Measurements from ENCODE around the gene GRIA1.

DNA sequence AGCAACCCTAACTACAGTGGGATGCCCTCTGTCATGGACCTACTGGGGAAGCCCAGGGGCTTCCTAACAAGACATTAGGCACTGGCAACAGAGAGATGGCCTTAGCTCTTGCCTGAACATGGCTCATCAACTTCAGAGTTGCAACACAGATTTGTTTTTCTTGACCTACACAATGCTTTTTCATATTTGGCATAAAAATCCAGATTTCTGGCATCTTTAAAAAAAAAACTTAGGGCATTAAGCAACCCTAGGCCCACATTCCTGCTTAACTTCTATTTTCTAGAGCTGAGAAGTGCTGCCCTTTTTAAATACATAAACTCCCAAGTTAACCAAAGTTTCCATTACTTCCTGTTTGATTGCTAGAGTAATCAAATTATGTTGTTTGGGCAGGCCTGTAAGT lies 8.0 kb downstream of the GRIA1 start:
- TF ChIP-seq POLR2A (IDR thresholded peaks at IDR 0.05) = no peak
- TF ChIP-seq EP300 (IDR thresholded peaks at IDR 0.05) = no peak
